ENCODE results near the gene RPS21.
A peak's percentile ranks its signal among the peaks of the same experiment; 100 is the strongest.

Gene RPS21

GRCh38 chr20:62386383-62387218, at the start of gene RPS21:
RPS21 (plus strand) TSS chr20:62387103; CDS start chr20:62387339, 236 bp downstream.
- H3K4me1 ChIP-seq (ENCODE audit: insufficient read depth, low read length), result peaks cover 18% of the 10 kb centered on the region
- H3K36me3 ChIP-seq (ENCODE audit: insufficient read depth, low read length), result peaks cover 37% of the 10 kb centered on the region
- H2AFZ ChIP-seq (ENCODE audit: low read depth, low read length), result no peak within 1 kb of the TSS
- no peaks in the 10 kb centered on the region for H3K9me3 ChIP-seq (ENCODE audit: low read length)
- no peaks in the 10 kb centered on the region for H3K27me3 ChIP-seq (ENCODE audit: insufficient read depth, low read length)
- peak within 1 kb of the TSS; percentile 91 for H3K4me3 ChIP-seq (ENCODE audit: low read length)

DNA sequence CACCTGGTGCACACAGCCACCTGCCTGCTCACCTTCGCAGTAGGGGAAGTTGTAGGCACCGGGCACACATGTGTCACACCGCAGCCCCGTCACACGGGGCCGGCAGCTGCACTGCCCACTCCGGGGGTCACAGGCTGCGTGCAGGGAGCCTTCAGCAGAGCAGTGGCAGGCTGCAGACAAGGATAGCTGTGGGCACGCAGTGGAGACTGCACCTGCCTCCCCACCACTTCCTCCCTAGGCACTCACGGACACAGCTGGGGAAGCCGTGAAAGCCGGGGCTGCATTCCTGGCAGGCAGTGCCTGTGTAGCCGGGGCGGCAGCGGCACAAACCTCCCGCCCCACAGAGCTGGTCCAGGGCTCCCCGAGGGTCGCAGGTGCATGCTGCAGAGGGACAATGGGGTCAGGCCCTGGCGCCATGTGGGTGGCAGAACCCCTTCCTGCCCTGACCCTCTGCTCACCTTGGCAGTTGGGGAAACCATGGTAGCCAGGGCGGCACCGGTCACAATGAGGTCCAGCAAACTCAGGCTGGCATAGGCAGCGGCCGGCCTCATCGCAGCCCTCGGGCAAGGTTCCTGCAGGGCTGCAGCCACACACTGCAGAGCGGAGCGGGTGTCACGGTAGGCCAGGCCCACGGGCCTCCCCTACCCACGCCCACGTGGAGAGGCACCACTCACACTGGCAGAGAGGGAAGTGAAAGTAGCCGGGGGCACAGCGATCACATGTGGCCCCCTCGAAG, 49.2 kb upstream of the RPS21 start:
- Histone ChIP-seq H3K4me3 (ENCODE audit: low read length) (no peak overlapping the region), H3K9me3 (ENCODE audit: low read length) (peaks cover 2% of the 10 kb centered on the region), H3K36me3 (ENCODE audit: insufficient read depth, low read length) (peaks cover 38% of the 10 kb centered on the region), H3K27me3 (ENCODE audit: insufficient read depth, low read length) (no peaks in the 10 kb centered on the region), H2AFZ (ENCODE audit: low read depth, low read length) (no peak overlapping the region), H3K4me1 (ENCODE audit: insufficient read depth, low read length) (no peaks in the 10 kb centered on the region)

GRCh38 chr20:62338294-62338620, 48.6 kb upstream of the RPS21 start:
- no peaks in the 10 kb centered on the region for H3K4me1 ChIP-seq (ENCODE audit: insufficient read depth, low read length)
- no peak overlapping the region for H2AFZ ChIP-seq (ENCODE audit: low read depth, low read length)
- peaks cover 2% of the 10 kb centered on the region for H3K9me3 ChIP-seq (ENCODE audit: low read length)
- H3K4me3 ChIP-seq (ENCODE audit: low read length), result no peak overlapping the region
- H3K27me3 ChIP-seq (ENCODE audit: insufficient read depth, low read length), result no peaks in the 10 kb centered on the region
- peaks cover 33% of the 10 kb centered on the region for H3K36me3 ChIP-seq (ENCODE audit: insufficient read depth, low read length)

GRCh38 chr20:62339647-62340062, 47.2 kb upstream of the RPS21 start:
- Histone ChIP-seq H3K4me1 (ENCODE audit: insufficient read depth, low read length) (no peaks in the 10 kb centered on the region), H2AFZ (ENCODE audit: low read depth, low read length) (no peak overlapping the region), H3K27me3 (ENCODE audit: insufficient read depth, low read length) (no peaks in the 10 kb centered on the region), H3K36me3 (ENCODE audit: insufficient read depth, low read length) (peaks cover 30% of the 10 kb centered on the region), H3K4me3 (ENCODE audit: low read length) (no peak overlapping the region), H3K9me3 (ENCODE audit: low read length) (peaks cover 2% of the 10 kb centered on the region)

DNA sequence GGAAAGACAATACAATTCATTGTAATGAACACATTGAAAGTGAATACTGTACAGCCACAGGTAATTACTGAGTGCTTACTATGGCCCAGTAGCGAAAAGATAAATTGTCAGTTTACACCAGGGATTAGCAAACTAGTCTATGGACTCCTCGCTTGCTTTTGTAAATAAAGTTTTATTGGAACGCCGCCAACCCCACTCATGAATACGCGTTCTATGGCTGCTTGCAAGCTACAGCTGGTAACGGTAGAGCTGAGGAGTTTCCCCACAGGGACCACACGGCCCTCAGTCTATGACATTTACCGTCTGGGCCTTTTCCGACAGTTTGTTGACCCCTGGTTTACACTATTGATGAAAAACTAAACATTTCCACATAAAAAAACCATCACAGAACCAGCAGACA, 44.0 kb upstream of the RPS21 start:
- H3K4me1 ChIP-seq (ENCODE audit: insufficient read depth, low read length), result no peaks in the 10 kb centered on the region
- peaks cover 38% of the 10 kb centered on the region for H3K36me3 ChIP-seq (ENCODE audit: insufficient read depth, low read length)
- H3K9me3 ChIP-seq (ENCODE audit: low read length), result peaks cover 7% of the 10 kb centered on the region
- no peak overlapping the region for H2AFZ ChIP-seq (ENCODE audit: low read depth, low read length)
- H3K4me3 ChIP-seq (ENCODE audit: low read length), result no peak overlapping the region
- no peaks in the 10 kb centered on the region for H3K27me3 ChIP-seq (ENCODE audit: insufficient read depth, low read length)

- Histone ChIP-seq H3K4me3 (ENCODE audit: low read length) (no peak overlapping the region), H3K27me3 (ENCODE audit: insufficient read depth, low read length) (no peaks in the 10 kb centered on the region), H3K4me1 (ENCODE audit: insufficient read depth, low read length) (no peaks in the 10 kb centered on the region), H3K36me3 (ENCODE audit: insufficient read depth, low read length) (peaks cover 33% of the 10 kb centered on the region), H2AFZ (ENCODE audit: low read depth, low read length) (no peak overlapping the region), H3K9me3 (ENCODE audit: low read length) (peaks cover 9% of the 10 kb centered on the region)
Measured at GRCh38 chr20:62344092-62344491, 42.8 kb upstream of the RPS21 start.

GRCh38 chr20:62344782-62345181, 42.1 kb upstream of the RPS21 start:
- Histone ChIP-seq H3K4me1 (ENCODE audit: insufficient read depth, low read length) (no peaks in the 10 kb centered on the region), H3K36me3 (ENCODE audit: insufficient read depth, low read length) (peaks cover 36% of the 10 kb centered on the region), H3K27me3 (ENCODE audit: insufficient read depth, low read length) (no peaks in the 10 kb centered on the region), H2AFZ (ENCODE audit: low read depth, low read length) (no peak overlapping the region), H3K4me3 (ENCODE audit: low read length) (no peak overlapping the region), H3K9me3 (ENCODE audit: low read length) (peaks cover 13% of the 10 kb centered on the region)

DNA sequence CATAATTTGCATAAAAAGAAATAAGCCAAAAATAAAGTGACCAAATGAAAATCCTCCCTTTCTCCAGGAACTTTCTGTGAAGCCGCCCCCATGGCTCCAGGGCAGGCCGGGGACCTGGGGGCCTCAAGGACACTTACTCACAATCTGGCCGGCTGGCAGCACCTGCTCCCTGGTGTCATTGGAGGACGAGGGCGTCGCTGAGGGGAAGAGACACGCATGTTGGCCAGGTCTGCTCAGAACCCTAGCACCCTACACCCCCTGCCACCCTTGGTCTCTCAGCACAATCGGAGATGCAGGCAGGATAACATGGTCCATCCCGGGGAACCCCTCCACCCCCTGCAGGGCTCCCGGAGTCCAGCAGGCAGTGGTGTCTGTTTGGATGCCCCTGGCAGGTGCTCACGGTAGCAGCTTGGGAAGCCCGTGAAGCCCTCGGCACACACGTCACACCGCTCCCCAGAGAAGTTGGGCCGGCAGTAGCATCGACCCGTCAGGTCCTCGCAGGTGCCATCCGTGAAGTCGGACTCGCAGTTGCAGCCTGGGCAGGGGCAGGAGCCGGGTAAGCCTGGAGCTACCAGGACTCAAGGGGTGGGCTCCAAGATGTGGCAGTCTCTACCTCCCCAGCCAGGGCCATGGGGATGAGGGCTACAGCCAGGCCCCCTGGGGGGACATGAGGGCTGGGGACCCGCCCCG, 41.1 kb upstream of the RPS21 start:
- Histone ChIP-seq H3K9me3 (ENCODE audit: low read length) (peaks cover 13% of the 10 kb centered on the region), H3K27me3 (ENCODE audit: insufficient read depth, low read length) (no peaks in the 10 kb centered on the region), H3K4me1 (ENCODE audit: insufficient read depth, low read length) (no peaks in the 10 kb centered on the region), H3K4me3 (ENCODE audit: low read length) (no peak overlapping the region), H3K36me3 (ENCODE audit: insufficient read depth, low read length) (peaks cover 37% of the 10 kb centered on the region), H2AFZ (ENCODE audit: low read depth, low read length) (no peak overlapping the region)

- H3K4me3 ChIP-seq (ENCODE audit: low read length), result no peak overlapping the region
- H2AFZ ChIP-seq (ENCODE audit: low read depth, low read length), result no peak overlapping the region
- H3K36me3 ChIP-seq (ENCODE audit: insufficient read depth, low read length), result peaks cover 44% of the 10 kb centered on the region
- H3K9me3 ChIP-seq (ENCODE audit: low read length), result peaks cover 10% of the 10 kb centered on the region
- H3K27me3 ChIP-seq (ENCODE audit: insufficient read depth, low read length), result no peaks in the 10 kb centered on the region
- no peaks in the 10 kb centered on the region for H3K4me1 ChIP-seq (ENCODE audit: insufficient read depth, low read length)
Measured at GRCh38 chr20:62346398-62347150, 40.3 kb upstream of the RPS21 start.

GRCh38 chr20:62347151-62347404, 39.8 kb upstream of the RPS21 start:
- H3K36me3 ChIP-seq (ENCODE audit: insufficient read depth, low read length), result peaks cover 50% of the 10 kb centered on the region
- no peak overlapping the region for H2AFZ ChIP-seq (ENCODE audit: low read depth, low read length)
- H3K27me3 ChIP-seq (ENCODE audit: insufficient read depth, low read length), result no peaks in the 10 kb centered on the region
- peaks cover 10% of the 10 kb centered on the region for H3K9me3 ChIP-seq (ENCODE audit: low read length)
- H3K4me1 ChIP-seq (ENCODE audit: insufficient read depth, low read length), result no peaks in the 10 kb centered on the region
- no peak overlapping the region for H3K4me3 ChIP-seq (ENCODE audit: low read length)

DNA sequence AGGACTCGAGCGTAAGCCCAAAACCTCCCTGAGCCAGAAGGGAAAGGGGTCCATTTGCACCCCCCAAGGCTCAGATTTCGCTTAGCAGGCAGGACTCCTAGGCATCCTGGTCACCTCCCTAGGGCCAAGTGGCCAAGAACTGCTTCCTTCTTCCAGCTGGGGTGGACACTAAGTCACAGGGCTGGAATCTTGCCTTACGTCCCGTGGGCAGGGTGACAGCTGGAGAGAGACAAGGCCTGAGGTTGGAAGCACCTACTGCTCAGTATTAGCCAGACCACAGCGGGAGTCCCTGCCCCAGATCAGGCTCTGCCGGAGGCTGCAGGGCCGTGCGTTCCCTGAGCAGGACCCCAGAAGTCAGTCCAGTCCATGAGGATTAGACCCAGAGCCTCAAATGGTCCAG, 39.5 kb upstream of the RPS21 start:
- H3K36me3 ChIP-seq (ENCODE audit: insufficient read depth, low read length), result peaks cover 53% of the 10 kb centered on the region
- H3K4me3 ChIP-seq (ENCODE audit: low read length), result no peak overlapping the region
- no peaks in the 10 kb centered on the region for H3K27me3 ChIP-seq (ENCODE audit: insufficient read depth, low read length)
- peaks cover 10% of the 10 kb centered on the region for H3K9me3 ChIP-seq (ENCODE audit: low read length)
- H2AFZ ChIP-seq (ENCODE audit: low read depth, low read length), result no peak overlapping the region
- no peaks in the 10 kb centered on the region for H3K4me1 ChIP-seq (ENCODE audit: insufficient read depth, low read length)

DNA sequence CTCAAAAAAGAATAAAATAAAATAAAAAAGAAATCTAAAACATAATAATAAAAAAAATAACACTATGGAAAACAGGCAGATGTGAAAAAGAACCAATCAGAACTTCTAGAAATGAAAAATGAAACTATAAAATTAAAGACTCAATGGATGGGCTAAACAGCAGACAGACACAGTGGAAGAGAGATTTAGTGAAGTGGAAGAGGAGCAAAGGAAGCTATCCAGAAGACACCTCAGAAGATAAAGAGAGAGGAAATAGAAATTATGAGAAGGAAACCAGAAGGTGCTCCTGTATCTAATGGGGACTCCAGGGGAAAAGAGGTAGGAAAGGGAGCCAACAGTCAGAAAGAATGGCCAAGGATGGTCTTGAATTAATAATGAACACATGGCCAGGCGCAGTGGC, 38.3 kb upstream of the RPS21 start:
- H3K9me3 ChIP-seq (ENCODE audit: low read length), result peaks cover 10% of the 10 kb centered on the region
- no peaks in the 10 kb centered on the region for H3K27me3 ChIP-seq (ENCODE audit: insufficient read depth, low read length)
- H3K36me3 ChIP-seq (ENCODE audit: insufficient read depth, low read length), result peaks cover 53% of the 10 kb centered on the region
- no peak overlapping the region for H2AFZ ChIP-seq (ENCODE audit: low read depth, low read length)
- no peaks in the 10 kb centered on the region for H3K4me1 ChIP-seq (ENCODE audit: insufficient read depth, low read length)
- H3K4me3 ChIP-seq (ENCODE audit: low read length), result no peak overlapping the region

Measured in neuron (in vitro differentiated cells).